Mucosa of stomach (tissue), 1 donor: Measurements from ENCODE around the gene HID1.

Experiments used
- H3K27me3 ChIP-seq: one replicate; pipeline ENCODE4 v1.7.0; 2013; ENCODE audit warnings: mild to moderate bottlenecking, low read length; ENCODE audit not compliant: control insufficient read depth, insufficient read depth
- H3K36me3 ChIP-seq: one replicate; pipeline ENCODE4 v1.7.0; 2013; ENCODE audit warnings: low read length; ENCODE audit not compliant: control insufficient read depth, insufficient read depth
- H3K4me1 ChIP-seq: one replicate; pipeline ENCODE4 v1.7.0; 2013; ENCODE audit warnings: mild to moderate bottlenecking, low read length; ENCODE audit not compliant: control insufficient read depth, insufficient read depth
- H3K4me3 ChIP-seq: one replicate; pipeline ENCODE4 v1.7.0; 2013; ENCODE audit warnings: low read length
- H3K9ac ChIP-seq: one replicate; pipeline ENCODE4 v1.7.0; 2013; ENCODE audit warnings: mild to moderate bottlenecking, low read length, moderate library complexity
- H3K9me3 ChIP-seq: one replicate; pipeline ENCODE4 v1.7.0; 2013; ENCODE audit warnings: mild to moderate bottlenecking, low read length, moderate library complexity; ENCODE audit not compliant: control insufficient read depth
- donor health status: Pancreatic carcinoma.

The HID1 gene

DNA sequence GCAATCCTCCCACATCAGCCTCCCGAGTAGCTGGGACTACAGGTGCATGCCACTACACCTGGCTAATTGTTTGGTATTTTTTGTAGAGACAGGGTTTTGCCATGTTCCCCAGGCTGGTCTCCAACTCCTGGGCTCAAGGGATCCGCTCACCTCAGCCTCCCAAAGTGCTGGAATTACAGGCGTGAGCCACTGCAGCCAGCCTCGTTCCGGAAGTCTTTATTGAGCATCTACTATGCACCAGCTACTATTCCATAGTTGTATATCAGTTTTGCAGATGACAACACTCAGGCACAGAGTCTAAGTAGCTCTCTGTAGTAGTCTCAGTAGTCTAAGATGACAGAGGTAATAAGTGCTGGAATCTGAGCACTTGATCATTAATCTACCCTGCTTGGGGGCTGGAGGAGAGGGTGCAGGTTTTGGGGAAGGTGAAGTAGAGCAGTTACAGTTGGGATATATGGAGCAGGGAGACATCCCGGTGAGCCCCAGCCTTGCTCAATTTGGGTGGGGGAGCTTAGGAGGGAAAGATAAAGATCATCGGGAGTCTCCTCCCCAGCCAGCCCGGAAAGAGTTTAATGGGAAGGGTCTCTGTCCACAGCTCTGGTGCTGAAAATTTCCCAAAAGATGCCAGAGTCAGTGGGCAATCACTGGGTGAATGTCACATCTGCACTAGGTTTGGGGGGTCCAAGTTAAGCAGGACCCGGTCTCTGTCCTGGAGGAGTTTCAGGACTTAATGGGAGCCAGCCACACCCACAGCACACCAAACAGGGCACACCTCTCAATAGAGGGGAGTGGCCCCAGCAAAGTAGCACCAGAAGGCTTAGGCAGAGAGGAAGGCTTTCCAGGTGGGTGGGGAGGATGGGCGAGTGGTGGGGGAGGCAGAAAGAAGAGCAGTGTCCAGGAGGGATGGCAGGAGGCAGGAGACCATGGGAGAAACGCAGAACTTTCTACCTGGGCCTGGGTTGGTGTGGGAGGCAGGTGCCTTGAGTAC, 35.2 kb downstream of the HID1 start:
- no peak overlapping the region for H3K4me3 ChIP-seq
- H3K27me3 ChIP-seq: peaks cover 54% of the 10 kb centered on the region
- H3K9ac ChIP-seq: no peak overlapping the region
- peaks cover 18% of the 10 kb centered on the region for H3K4me1 ChIP-seq
- no peaks in the 10 kb centered on the region for H3K9me3 ChIP-seq
- H3K36me3 ChIP-seq: no peaks in the 10 kb centered on the region

DNA sequence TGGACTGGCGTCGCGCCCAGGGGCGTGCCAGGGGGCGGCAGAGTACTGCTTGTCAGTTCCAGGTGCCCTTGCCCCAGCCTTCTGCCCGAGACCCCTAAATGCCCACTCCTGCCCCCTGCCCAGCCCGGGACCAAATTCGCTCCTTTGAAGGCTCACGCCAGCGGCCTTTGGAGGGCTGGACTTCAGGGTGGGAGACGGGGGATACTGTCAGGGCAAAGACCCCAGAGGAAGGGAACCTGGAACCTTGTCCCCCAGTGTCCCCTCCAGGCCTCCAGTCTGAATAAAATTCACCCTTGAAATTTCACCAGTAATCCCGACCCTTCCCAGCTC, 36.1 kb downstream of the HID1 start:
- H3K4me1 ChIP-seq: peaks cover 18% of the 10 kb centered on the region
- H3K27me3 ChIP-seq: peaks cover 57% of the 10 kb centered on the region
- no peaks in the 10 kb centered on the region for H3K36me3 ChIP-seq
- no peak overlapping the region for H3K9ac ChIP-seq
- H3K4me3 ChIP-seq: no peak overlapping the region
- H3K9me3 ChIP-seq: no peaks in the 10 kb centered on the region

DNA sequence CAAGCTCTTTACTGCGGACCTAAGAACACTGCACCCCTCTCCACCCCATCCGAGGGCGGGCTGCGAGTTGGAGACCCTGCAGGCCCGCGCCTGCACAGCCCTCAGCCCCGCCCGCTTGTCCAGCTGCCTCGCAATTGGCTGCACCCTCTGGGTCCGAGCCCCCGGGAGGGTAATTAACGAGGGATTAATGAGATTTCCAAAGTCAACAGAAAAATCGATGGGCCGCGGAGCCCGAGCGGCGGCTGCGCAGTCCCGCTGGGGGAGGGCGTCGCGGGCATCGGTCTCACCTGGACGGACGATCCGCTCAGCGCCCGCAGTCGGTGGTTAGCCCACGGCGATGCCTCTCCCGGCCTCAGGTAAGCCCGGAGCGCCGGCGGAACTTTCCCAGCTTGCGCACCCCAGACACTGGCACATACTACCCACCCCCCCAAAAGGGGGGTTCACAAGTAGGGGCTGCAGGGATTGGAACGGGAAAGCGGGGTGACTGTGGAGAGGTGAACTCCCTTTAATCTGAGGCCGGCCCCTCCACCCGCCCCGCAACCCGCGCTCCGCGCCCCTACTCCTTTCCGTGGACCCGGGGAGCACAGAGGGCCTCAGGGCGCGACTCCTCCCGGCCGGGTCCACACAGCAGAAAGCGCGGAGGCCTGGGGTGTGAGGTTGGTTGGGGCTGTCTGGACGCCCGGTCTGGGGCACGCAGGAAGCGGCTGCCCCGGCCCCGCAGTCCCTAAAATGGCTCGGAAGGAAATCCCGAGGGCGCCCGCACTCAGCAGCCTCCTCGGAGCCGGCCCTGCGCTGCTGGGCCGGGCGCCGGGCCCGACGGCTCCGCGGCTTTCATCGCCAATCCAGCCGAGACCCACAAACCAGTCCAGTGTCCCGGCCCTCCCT, 36.7 kb downstream of the HID1 start, which contains the start of gene OTOP3:
Gene OTOP3, plus strand, starts transcription at position 314 of the 885 bp plus-strand sequence. Its CDS starts 24 bp downstream, at position 338.
- H3K4me3 ChIP-seq: no peak within 1 kb of the TSS
- peaks cover 18% of the 10 kb centered on the region for H3K4me1 ChIP-seq
- no peaks in the 10 kb centered on the region for H3K36me3 ChIP-seq
- peaks cover 61% of the 10 kb centered on the region for H3K27me3 ChIP-seq
- no peaks in the 10 kb centered on the region for H3K9me3 ChIP-seq
- H3K9ac ChIP-seq: no peak within 1 kb of the TSS

DNA sequence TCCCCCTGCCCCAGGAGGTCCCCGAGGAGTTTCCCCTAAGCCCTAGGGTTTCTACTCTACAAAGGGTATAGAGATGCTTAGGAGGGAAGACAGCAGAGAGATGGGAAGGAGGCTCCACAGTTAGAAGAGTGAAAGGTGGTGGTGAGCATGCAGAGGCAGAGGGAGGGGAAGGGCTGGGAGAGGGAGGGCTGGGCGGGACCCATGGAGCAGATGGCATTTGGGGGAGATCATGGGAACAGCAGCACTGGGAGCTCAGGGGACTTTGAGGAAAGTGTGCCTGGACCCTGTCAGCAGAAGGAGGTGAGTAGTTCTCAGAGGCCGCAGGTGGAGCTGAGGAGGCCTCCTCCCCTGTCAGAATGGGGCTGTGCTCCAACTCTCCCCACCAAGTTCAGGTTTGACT, 37.5 kb downstream of the HID1 start:
- Histone ChIP-seq H3K4me3 (no peak overlapping the region), H3K4me1 (peaks cover 18% of the 10 kb centered on the region), H3K9me3 (no peaks in the 10 kb centered on the region), H3K36me3 (no peaks in the 10 kb centered on the region), H3K9ac (no peak overlapping the region), H3K27me3 (peaks cover 61% of the 10 kb centered on the region)

DNA sequence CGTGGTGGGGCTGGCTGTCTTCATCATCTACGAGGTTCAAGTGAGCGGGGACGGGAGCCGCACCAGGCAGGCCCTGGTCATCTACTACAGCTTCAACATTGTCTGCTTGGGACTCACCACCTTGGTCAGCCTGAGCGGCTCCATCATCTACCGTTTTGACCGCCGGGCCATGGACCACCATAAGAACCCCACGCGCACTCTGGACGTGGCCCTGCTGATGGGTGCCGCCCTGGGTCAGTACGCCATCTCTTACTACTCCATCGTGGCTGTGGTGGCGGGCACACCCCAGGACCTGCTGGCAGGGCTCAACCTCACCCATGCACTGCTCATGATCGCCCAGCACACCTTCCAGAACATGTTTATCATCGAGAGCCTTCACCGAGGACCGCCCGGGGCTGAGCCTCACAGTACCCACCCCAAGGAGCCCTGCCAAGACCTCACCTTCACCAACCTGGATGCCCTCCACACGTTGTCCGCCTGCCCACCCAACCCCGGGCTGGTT, 42.0 kb downstream of the HID1 start:
- H3K36me3 ChIP-seq: no peaks in the 10 kb centered on the region
- H3K4me1 ChIP-seq: peaks cover 2% of the 10 kb centered on the region
- no peak overlapping the region for H3K9ac ChIP-seq
- H3K4me3 ChIP-seq: no peak overlapping the region
- peaks cover 50% of the 10 kb centered on the region for H3K27me3 ChIP-seq
- no peaks in the 10 kb centered on the region for H3K9me3 ChIP-seq

DNA sequence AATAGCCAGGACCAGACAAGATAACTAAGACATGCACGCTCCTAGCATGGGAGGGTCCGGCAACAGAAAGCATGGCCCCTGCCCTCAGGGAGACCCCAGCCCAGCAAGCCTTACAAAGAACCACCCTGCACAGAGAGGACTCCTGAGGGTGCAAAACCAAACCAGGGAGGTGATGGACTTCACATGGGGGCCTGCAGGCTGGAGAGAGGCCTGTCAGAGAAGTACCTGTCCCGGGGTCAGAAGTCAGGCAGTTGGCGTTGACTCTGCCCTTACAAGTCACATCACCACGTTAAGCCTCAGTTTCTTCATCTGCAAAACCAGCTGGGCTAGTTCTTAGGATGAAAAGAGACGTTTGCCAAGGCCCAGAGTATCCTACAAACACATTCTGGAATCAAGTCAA, 43.8 kb downstream of the HID1 start:
- Histone ChIP-seq H3K4me1 (peaks cover 11% of the 10 kb centered on the region), H3K9me3 (no peaks in the 10 kb centered on the region), H3K9ac (no peak overlapping the region), H3K27me3 (peaks cover 57% of the 10 kb centered on the region), H3K4me3 (no peak overlapping the region), H3K36me3 (no peaks in the 10 kb centered on the region)

DNA sequence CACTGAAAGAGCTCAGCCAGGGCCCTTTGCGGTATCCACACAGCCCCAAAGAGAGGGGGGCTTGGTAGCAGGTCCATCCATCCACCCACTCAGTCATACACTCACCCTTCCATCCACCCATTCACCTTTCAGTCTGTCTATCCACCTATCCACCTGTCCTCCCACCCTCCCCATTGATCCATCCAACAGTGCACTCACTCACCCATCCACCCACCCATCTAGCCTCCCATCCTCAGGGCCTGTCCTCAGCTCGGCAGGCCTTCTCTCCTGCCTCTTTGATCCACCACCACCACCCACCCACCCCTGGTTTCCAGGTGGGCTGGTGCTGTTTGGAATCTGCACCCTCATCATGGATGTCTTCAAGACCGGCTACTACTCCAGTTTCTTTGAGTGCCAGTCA, 47.3 kb downstream of the HID1 start:
- Histone ChIP-seq H3K4me1 (peaks cover 19% of the 10 kb centered on the region), H3K36me3 (no peaks in the 10 kb centered on the region), H3K9me3 (no peaks in the 10 kb centered on the region), H3K4me3 (no peak overlapping the region), H3K9ac (no peak overlapping the region), H3K27me3 (peaks cover 69% of the 10 kb centered on the region)

DNA sequence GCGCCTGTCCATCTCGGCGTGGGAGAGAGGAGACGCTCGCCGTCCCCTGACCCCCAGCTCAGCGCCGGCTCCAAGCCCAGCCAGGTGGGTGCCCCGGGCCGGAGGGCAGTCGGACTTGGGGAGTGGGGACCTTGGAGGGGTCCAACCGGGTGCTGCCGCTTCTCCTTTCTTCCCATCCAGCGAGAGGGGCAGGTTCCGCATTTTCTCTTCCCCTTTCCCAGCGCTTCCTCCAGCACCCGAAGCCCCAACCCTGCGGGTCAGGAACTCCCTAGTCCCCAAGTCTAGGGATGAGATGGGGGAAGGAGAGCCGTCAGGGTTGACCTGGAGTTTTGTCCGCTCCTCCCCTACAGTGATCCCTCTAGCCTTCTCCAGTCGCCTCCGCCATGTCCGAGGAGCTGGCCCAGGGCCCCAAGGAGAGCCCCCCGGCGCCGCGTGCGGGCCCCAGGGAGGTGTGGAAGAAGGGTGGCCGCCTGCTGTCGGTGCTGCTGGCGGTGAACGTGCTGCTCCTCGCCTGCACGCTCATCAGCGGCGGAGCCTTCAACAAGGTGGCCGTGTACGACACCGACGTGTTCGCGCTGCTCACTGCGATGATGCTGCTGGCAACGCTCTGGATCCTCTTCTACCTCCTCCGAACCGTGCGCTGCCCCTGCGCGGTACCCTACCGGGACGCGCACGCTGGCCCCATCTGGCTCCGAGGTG, 48.2 kb downstream of the HID1 start, which contains the start of gene OTOP2:
Gene OTOP2, plus strand, starts transcription at position 24 of the 699 bp plus-strand sequence. Its CDS starts 360 bp downstream, at position 384.
- peaks cover 77% of the 10 kb centered on the region for H3K27me3 ChIP-seq
- no peak within 1 kb of the TSS for H3K4me3 ChIP-seq
- peaks cover 24% of the 10 kb centered on the region for H3K4me1 ChIP-seq
- H3K9me3 ChIP-seq: no peaks in the 10 kb centered on the region
- no peaks in the 10 kb centered on the region for H3K36me3 ChIP-seq
- no peak within 1 kb of the TSS for H3K9ac ChIP-seq

DNA sequence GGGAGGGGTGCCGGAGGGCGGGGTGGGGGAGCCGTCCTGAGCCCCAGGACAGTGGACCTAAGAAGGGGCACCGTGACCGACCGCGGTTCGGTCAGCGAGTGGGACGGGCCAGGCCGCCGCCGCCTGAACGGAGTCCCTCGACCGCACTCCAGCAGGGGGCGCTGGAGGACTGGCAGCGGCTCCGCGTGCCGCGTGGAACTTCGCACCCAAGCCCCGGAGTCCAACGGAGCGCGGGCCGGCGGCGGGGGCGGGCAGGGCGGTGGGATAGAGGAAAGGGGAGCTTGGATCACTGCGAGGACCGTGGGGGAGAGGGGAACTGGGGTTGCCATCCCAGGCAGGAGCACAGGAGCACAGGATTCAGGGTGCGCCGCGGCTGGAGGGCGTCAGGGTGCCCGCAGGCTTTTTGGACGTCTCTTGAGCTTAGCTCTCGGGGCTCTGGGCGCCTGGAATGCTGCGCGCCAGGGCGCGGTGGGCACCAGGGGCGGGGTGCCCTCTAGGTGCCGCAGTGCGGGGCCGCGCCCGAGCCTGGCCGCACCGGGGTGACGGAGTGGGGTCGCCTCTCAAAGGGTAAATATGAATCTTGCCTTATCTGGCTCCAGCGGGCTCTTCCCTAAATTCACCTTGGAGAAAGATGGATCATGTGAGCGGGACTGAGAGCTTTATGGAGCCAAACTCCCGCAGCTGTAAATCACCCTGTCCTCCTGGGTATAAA, 48.9 kb downstream of the HID1 start:
- Histone ChIP-seq H3K4me1 (peaks cover 24% of the 10 kb centered on the region), H3K27me3 (peaks cover 78% of the 10 kb centered on the region), H3K36me3 (no peaks in the 10 kb centered on the region), H3K4me3 (no peak overlapping the region), H3K9me3 (no peaks in the 10 kb centered on the region), H3K9ac (no peak overlapping the region)

DNA sequence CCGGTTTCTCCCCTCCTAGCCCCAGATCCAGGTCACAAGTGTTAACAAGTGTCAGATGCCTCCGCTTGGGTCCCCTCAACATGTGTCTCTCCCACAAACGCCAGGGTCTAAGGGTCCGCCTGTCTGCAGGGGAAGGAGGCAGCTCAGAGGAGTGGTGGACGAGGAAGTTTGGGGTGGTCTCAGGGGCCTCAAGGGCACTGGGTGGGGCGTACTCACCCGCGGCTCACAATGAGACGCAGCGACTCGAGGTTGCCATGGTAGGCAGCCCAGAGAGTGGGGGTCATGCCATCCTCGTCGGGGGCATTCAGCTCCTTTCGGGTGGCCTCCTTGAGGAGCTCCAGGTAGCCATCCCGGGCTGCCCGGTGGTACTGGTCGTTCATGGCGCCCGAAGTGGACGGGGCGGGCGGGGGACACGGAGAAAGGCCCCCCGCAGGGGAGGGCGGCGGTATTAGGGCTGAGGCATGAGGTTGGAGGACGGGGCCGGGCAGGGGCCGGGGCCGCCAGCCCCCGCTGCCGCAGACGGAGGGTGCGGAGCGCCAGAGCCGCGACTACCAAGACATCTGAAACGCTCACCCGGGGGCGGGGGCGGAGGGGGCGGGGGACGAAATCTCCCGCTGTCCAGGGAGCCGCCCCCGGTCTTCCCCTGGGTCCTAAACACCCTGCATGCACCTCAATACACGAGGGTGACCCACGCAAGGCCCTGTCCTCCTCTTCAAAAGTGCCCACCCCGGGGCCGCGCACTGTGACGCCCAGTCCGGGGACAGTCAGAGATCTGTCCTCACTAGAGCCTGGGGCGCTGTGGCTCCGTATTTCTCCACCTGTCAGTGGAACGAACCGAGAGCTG, 49.6 kb downstream of the HID1 start, which contains the start of gene USH1G:
Gene USH1G, minus strand, starts transcription at position 562 of the 844 bp plus-strand sequence. Its CDS starts 182 bp downstream, at position 380.
- H3K9me3 ChIP-seq: no peaks in the 10 kb centered on the region
- no peaks in the 10 kb centered on the region for H3K36me3 ChIP-seq
- peaks cover 24% of the 10 kb centered on the region for H3K4me1 ChIP-seq
- H3K4me3 ChIP-seq: no peak within 1 kb of the TSS
- no peak within 1 kb of the TSS for H3K9ac ChIP-seq
- H3K27me3 ChIP-seq: peaks cover 77% of the 10 kb centered on the region
